K562 (cell line): Measurements from ENCODE around the gene CACNA1I. TPM values are rescaled to one million over a fixed set of nuclear protein-coding genes. Genes with fewer than 3 reads are reported as not detected.

ENCODE experiments used
- CBFA2T3 ChIP-seq: fragments of 450-650 bp; IDR thresholded peaks from 2 replicates; pipeline ENCODE4 v1.6.1; 2017
- CLOCK ChIP-seq: fragments of 250-450 bp; sonication (Bioruptor Pico); IDR thresholded peaks from 2 replicates; pipeline ENCODE4 v1.4.0; 2020; ENCODE audit warnings: mild to moderate bottlenecking, moderate library complexity, borderline replicate concordance
- CSDE1 ChIP-seq, 2 experiments: fragments of 450-650 bp; IDR thresholded peaks; 2 replicates each; pipeline ENCODE4 v1.6.1; 2016; ENCODE audit warnings: mild to moderate bottlenecking in 1 of 2
- CTBP1 ChIP-seq: fragments of 450-650 bp; IDR thresholded peaks from 2 replicates; pipeline ENCODE4 v1.6.1; 2016; ENCODE audit warnings: borderline replicate concordance
- EHMT2 ChIP-seq: fragments of 450-650 bp; IDR thresholded peaks from 2 replicates; pipeline ENCODE4 v1.6.1; 2018; ENCODE audit warnings: antibody characterized with exemption
- ELF4 ChIP-seq: fragments of 450-650 bp; formaldehyde crosslinking; IDR thresholded peaks from 2 replicates; pipeline ENCODE4 v1.4.0; 2022; ENCODE audit warnings: missing genetic modification characterization
- FIP1L1 ChIP-seq: fragments of 200-400 bp; formaldehyde crosslinking; IDR thresholded peaks from 2 replicates; pipeline ENCODE4 v1.6.1; 2018; ENCODE audit warnings: mild to moderate bottlenecking, low read depth, low read length; ENCODE audit not compliant: poor library complexity, severe bottlenecking
- FOXA3 ChIP-seq, 2 experiments: fragments of 450-650 bp in 1 of 2; sonication (generic) in 1 of 2; formaldehyde crosslinking; IDR thresholded peaks in 1 of 2; conservative IDR thresholded peaks in 1 of 2; 2 replicates each; pipeline versions ENCODE4 v1.4.0 to v1.8.0; 2020 to 2022; ENCODE audit warnings: mild to moderate bottlenecking in 2 of 2, missing genetic modification reagents in 1 of 2
- FOXJ3 ChIP-seq: sonication (generic); formaldehyde crosslinking; IDR thresholded peaks from 2 replicates; pipeline ENCODE4 v1.4.0; 2020; ENCODE audit warnings: mild to moderate bottlenecking, missing genetic modification reagents
- HDAC1 ChIP-seq, 2 experiments: fragments of 450-650 bp; IDR thresholded peaks; 2 replicates each; pipeline ENCODE4 v1.6.1; 2016 to 2017; ENCODE audit warnings: inconsistent platforms in 1 of 2, mild to moderate bottlenecking in 1 of 2, moderate library complexity in 1 of 2
- HDAC3 ChIP-seq: fragments of 450-650 bp; IDR thresholded peaks from 2 replicates; pipeline ENCODE4 v1.6.1; 2018; ENCODE audit warnings: borderline replicate concordance, mild to moderate bottlenecking, moderate library complexity; ENCODE audit not compliant: partially characterized antibody
- KLF1 ChIP-seq: fragments of 450-650 bp; IDR thresholded peaks from 2 replicates; pipeline ENCODE4 v1.6.1; 2016; ENCODE audit warnings: missing genetic modification characterization, missing compliant biosample characterization
- LARP7 ChIP-seq: fragments of 450-650 bp; IDR thresholded peaks from 2 replicates; pipeline ENCODE4 v1.6.1; 2016
- MED1 ChIP-seq: sonication (generic); formaldehyde crosslinking; IDR thresholded peaks from 2 replicates; pipeline ENCODE4 v1.8.1; 2023; ENCODE audit warnings: missing genetic modification reagents, borderline replicate concordance
- PHF20 ChIP-seq: fragments of 450-650 bp; IDR thresholded peaks from 2 replicates; pipeline ENCODE4 v1.6.1; 2018; ENCODE audit not compliant: partially characterized antibody
- TAL1 ChIP-seq: fragments of 450-650 bp; IDR thresholded peaks from 2 replicates; pipeline ENCODE4 v1.6.1; 2016; ENCODE audit warnings: mild to moderate bottlenecking
- THRB ChIP-seq: fragments of 450-650 bp; formaldehyde crosslinking; conservative IDR thresholded peaks from 2 replicates; pipeline ENCODE4 v1.4.0; 2022; ENCODE audit warnings: mild to moderate bottlenecking, missing genetic modification characterization
- YY1 ChIP-seq, 3 experiments: IDR thresholded peaks; 2 replicates each; pipeline ENCODE4 v1.6.1; 2011; ENCODE audit warnings: low read length in 2 of 3, mild to moderate bottlenecking in 2 of 3, moderate library complexity in 2 of 3, borderline replicate concordance in 1 of 3, control low read depth in 1 of 3, low read depth in 1 of 3; ENCODE audit not compliant: insufficient read depth in 3 of 3, insufficient replicate concordance in 2 of 3, control insufficient read depth in 1 of 3, insufficient read length in 1 of 3; ENCODE audit errors: extremely low read depth in 1 of 3
- ZNF311 ChIP-seq: fragments of 250-450 bp; sonication (Bioruptor Pico); IDR thresholded peaks from 2 replicates; pipeline ENCODE4 v1.4.0; 2020; ENCODE audit warnings: mild to moderate bottlenecking, moderate library complexity
- ZNF395 ChIP-seq: fragments of 200-800 bp; sonication (Bioruptor generic); IDR thresholded peaks from 2 replicates; pipeline ENCODE4 v1.6.1; 2017; ENCODE audit warnings: missing genetic modification characterization, missing compliant biosample characterization
- ZNF431 ChIP-seq: sonication (generic); formaldehyde crosslinking; IDR thresholded peaks from 2 replicates; pipeline ENCODE4 v1.8.0; 2022; ENCODE audit warnings: mild to moderate bottlenecking, missing genetic modification reagents
- ZNF444 ChIP-seq: fragments of 250-450 bp; sonication (Bioruptor Pico); IDR thresholded peaks from 2 replicates; pipeline ENCODE4 v1.4.0; 2020; ENCODE audit warnings: mild to moderate bottlenecking, moderate library complexity
- polyA plus RNA-seq, 8 experiments: library from polyadenylated mRNA; depleted of rRNA in 4 of 8; stranded (reverse) in 5 of 8; unstranded in 3 of 8; fragments of >200 nt; fragmentation: Nextera tagmentation in 2 of 8; fragmentation: Illumina TruSeq in 1 of 8; extraction: Ambion mirVana in 2 of 8; extraction: Trizol in 1 of 8; gene quantifications; 2 replicates each; pipeline versions ENCODE4 v1.2.1 to v1.2.3, GENCODE V29; 2011 to 2014; ENCODE audit warnings: inconsistent platforms in 1 of 8, missing spikeins in 1 of 8
- total RNA-seq, 7 experiments: library from RNA; depleted of rRNA in 6 of 7; stranded (reverse); fragments of >200 nt in 6 of 7; fragmentation: Illumina TruSeq in 2 of 7; extraction: Trizol in 2 of 7; gene quantifications; 2 replicates each; pipeline versions ENCODE4 v1.2.1 to v1.2.3, GENCODE V29; 2011 to 2021; ENCODE audit warnings: low replicate concordance in 1 of 7

Gene CACNA1I
- total and polyA plus RNA-seq, 9 of the 15 experiments (the other 6 are each of a cell fraction or from before 2014, with no cell fraction given), result 0.01 to 0.79 (median 0.32) TPM; not detected in 1

GRCh38 chr22:39625569-39626537 lies 55.3 kb downstream of the CACNA1I start (continued):
- no peak for TF ChIP-seq ZNF311
- no peak for TF ChIP-seq THRB (CRISPR knock-in tag)
- TF ChIP-seq EHMT2, result no peak
- no peak for TF ChIP-seq ZNF431 (CRISPR knock-in tag)
- no peak for TF ChIP-seq FIP1L1
- TF ChIP-seq FOXJ3 (CRISPR knock-in tag), result no peak
- TF ChIP-seq PHF20, result no peak
- no peak for TF ChIP-seq CSDE1 (IDR thresholded peaks at IDR 0.05)
- TF ChIP-seq HDAC1 (IDR thresholded peaks at IDR 0.05), result peak in 1 of 2 experiments; percentile 71; a peak in 2 of 4 replicates
- peak; percentile 49; the same call in 1 of the 2 replicates for TF ChIP-seq CTBP1
- TF ChIP-seq CLOCK, result no peak
- peak; percentile 85 for TF ChIP-seq TAL1
- 0 out of 2 replicates have a peak, but pooled peaks have one; percentile 43 for TF ChIP-seq ZNF395 (CRISPR knock-in tag)
- TF ChIP-seq MED1 (CRISPR knock-in tag), result no peak
- no peak for TF ChIP-seq ELF4 (CRISPR knock-in tag)
- TF ChIP-seq FOXA3 (CRISPR knock-in tag; conservative IDR thresholded peaks at IDR 0.05 in 1 of 2, IDR thresholded peaks at IDR 0.05 in 1 of 2), result no peak
- no peak for TF ChIP-seq KLF1 (tag)
- TF ChIP-seq ZNF444 (CRISPR knock-in tag), result no peak
- peak; percentile 91 for TF ChIP-seq CBFA2T3
- TF ChIP-seq HDAC3, result no peak
- no peak for TF ChIP-seq LARP7
- TF ChIP-seq YY1 (IDR thresholded peaks at IDR 0.05; ENCODE audit: borderline replicate concordance in 1 of 3, control insufficient read depth in 1 of 3, extremely low read depth in 1 of 3, insufficient read depth in 3 of 3, insufficient read length in 1 of 3, insufficient replicate concordance in 2 of 3, low read depth in 1 of 3, low read length in 2 of 3), result no peak
